IPS-18c (cell line): ENCODE results near the gene CDH4.

Experiments used
- H3K4me3 ChIP-seq: 2 replicates; pipeline ENCODE4 v1.7.0; 2013; ENCODE audit warnings: low read depth, mild to moderate bottlenecking, low read length, moderate library complexity; ENCODE audit not compliant: insufficient read depth
- H3K9me3 ChIP-seq: one replicate; pipeline ENCODE4 v1.6.1; 2013; ENCODE audit warnings: mild to moderate bottlenecking, low read length, moderate library complexity; ENCODE audit not compliant: control insufficient read depth, insufficient read depth

CDH4 gene

DNA sequence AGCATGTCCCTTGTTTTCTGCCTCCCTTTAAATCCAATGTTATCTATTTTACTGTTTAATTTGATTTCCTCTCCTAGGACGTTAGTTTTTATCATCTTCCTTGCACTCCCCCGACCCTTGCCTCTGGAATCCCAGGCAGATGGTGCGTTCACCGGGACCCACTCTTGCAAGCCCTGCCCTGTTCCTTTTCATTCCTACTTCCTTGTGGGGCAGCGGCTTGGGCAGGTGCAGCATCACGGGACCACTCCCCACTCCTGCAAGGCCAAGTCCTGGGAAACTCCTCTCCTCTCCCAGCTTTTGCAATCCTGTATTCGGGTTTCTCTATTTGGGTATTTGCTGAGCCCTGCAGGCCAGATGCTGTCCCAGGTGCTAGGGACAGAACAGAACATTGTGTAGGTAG lies 5.8 kb upstream of the CDH4 start:
- H3K4me3 ChIP-seq: no peak overlapping the region
- H3K9me3 ChIP-seq: peaks cover 3% of the 10 kb centered on the region

DNA sequence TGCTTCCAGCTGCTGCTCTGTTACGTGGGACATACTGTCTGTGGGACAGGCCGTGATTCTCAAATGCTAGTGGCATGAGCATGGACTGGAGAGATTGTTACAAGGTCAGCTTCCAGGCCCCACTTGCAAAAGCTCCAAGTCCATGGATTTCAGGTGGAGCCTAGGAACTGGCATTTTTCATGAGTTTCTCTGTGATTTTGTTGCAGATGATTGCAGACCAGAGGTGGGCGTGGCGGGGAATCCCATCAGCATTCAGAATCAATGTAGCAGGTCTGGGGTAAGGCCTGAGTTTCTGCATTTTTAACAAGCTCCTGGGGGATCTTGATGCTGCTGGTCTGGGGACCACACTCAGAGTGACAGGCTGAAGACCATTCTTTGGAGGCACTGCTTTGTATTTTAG lies 2.4 kb upstream of the CDH4 start:
- Histone ChIP-seq H3K4me3 (no peak overlapping the region), H3K9me3 (peaks cover 3% of the 10 kb centered on the region)

DNA sequence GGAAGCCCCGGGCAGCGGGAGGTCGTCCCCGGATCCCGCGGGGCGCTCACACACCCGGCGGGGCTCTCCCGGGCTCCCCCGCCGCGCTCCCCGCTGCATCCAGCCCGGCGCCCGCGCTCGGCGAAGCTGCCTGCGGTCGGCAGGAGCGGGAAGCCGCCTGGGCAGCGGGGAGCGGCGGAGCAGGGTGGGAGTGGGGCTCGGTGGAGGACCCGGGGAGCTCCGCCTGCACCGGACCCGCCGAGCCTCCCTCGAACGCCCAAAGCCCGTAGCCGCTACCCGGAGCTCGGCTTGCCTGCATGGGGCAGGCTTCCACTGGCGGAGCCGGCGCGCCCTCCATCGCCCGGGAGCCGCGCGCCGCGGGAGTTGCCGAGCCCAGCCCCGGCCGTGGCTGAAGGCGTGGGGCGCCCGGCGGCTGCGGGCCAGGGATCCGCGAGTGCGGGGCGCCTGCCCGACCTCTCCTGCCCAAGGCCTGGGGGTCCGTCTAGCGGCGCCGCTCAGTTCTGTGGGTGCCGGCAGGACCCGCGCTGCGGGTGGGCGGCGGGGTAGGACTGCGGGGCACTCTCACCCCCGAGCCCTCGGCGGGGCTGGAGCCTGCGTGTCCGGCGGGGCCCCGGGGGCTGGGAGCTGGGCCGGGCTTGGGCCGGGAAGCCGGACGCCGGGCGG lies 671 bp downstream of the CDH4 start:
- Histone ChIP-seq H3K4me3 (peak overlapping the region; percentile 65), H3K9me3 (no peaks in the 10 kb centered on the region)

DNA sequence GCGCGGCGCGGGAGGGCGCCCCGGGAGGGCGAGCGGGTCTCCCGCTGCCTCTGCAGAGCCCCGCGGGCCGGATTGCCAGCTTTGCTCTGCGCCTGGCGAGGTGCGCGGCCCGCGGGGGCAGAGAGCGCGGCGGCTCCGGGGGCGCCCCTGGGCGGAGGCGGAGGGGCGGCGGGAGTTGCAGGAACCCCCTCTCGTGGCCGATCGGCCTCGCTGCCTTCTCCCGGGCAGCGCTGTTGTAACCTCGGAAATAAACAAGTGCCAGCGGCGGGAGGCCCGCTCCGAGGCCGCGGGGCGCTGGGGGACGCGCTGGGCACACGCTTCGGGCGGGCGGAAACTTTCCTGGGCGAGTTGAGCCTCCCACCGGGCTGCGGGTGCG lies 1.2 kb downstream of the CDH4 start:
- Histone ChIP-seq H3K9me3 (no peaks in the 10 kb centered on the region), H3K4me3 (peak overlapping the region; percentile 65)

DNA sequence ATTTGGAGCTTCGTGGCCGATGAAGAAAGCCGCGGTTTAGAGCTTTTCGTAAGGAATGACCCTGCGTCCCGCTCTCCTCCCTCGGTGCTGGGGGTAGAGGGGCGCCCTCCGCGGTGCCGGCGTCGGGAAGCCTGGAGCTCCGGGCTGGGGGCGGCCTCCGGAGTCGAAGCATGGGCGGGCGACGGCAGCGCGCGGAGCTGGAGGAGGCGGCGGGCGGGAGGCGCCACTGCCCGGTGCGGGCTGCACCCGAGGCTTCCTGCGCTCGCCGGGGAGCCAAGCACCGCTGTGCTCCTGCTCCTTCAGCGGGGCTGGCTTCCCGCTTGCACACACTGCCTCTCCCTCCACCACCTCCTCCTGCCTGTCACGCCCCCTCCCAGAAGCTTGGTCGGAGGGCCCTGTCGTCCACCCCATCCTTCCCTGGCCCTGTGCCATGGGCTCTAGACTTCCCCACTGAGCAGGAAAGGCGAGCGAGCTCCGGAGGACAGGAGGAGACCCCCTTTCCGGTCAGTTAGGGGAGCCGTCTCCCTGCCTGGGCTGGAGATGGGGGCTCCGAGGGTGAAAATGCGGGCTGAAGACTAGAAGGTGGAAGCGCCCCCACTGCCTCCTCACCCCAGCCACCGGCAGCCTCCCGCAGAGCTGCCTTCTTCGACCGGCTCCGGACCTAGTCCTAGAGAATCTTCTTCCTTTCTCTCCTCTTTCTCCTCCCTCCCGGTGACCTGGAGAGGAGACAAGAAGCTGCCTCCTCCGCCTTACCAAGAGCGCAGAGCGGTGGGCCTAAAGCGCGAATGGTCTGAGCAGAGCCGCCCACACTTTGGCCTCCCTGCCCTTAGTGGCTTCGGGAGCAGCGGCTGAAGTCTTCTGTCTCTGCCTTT lies 1.8 kb downstream of the CDH4 start:
- H3K4me3 ChIP-seq: peak overlapping the region; percentile 65
- no peaks in the 10 kb centered on the region for H3K9me3 ChIP-seq

DNA sequence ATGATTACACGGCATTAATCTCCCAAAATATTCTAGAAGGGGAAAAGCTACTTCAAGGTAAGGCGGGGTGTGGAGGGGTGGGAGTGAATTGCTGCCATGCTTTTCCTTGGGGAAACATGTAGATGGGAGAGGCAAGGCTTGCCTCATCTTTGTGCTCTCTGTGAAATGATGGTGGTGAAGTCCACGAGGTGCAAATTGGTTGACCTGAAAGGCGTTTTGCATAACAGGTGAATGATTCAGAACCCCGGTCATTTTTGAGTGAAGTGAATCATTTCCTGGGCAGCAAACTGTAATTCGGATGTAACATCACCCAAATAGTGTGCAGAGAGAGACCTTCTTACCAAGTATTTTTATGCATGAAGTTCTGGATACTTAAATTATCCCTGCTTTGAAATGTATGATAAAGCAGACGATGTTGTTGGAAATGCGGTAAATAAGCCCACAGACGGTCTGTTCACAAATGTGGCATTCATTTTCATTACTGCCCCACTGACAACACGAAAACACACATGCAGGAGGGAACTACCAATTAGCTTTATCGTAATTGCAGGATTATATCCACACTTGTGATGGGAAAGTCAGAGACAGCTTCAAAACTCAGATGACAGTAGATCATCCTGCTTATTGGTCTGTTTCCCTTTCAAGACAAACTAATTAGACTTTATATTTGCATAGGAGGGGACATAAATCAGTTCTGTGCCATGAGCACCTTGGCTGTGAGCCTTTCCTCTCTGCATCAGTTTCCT lies 3.0 kb downstream of the CDH4 start:
- H3K9me3 ChIP-seq: no peaks in the 10 kb centered on the region
- H3K4me3 ChIP-seq: no peak overlapping the region

DNA sequence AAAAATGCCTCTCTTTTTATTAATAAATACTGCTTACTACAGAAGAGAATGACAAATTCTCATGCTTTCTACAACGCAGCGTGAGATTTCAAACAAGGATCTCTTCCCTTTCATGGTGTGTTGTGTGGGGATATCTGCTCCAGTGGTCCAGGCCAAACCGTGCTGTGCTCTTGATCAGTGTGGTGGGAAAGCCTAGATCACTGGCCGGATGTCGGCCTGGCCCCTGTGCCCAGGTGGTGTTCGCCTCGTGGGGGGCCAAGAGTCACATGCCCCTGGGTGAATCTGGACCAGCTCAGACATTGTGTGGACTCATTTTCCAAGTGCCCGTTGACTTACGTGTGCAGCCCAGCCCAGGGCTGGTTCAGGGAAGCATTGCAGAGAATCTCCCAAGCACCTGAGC lies 4.3 kb downstream of the CDH4 start:
- no peaks in the 10 kb centered on the region for H3K9me3 ChIP-seq
- no peak overlapping the region for H3K4me3 ChIP-seq

DNA sequence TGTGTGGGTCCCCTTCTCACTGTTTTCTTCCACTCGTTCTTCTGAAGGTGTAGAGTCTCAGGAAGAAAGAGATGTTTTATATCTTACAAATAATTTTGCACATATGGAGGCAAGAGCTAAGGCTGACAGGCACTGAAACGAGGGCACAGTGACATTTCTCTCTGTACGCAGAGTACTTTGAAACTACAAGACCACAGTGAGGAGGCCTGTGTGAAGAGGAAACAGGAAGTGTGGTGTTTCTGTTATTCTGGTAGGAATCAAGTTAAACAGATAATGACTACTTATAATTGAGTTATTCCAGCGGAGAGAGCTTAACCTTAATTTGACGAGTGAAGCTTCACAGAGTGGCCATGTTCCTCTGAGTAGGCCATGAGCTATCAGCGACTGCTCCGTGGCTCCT lies 4.8 kb downstream of the CDH4 start:
- H3K9me3 ChIP-seq: no peaks in the 10 kb centered on the region
- no peak overlapping the region for H3K4me3 ChIP-seq

DNA sequence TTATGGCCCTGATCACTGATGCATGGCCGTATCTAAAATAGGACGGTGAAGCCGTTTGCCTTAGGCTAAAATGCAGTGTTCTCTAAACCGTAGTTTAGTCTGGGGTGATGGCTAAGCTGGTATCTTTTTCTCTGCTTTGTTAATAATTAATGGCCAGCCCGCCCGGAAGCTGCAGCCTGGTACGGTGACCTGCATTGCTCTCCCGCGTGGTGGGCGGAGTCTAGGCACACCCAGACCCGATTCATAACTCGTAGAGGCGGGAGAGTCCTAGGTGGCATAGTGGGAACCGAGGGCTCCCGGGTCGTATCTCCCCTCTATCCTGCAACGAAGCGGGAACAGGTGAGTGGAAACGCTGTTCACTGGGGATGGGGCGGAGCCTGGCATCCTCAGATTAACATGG lies 5.5 kb downstream of the CDH4 start:
- Histone ChIP-seq H3K4me3 (no peak overlapping the region), H3K9me3 (peaks cover 2% of the 10 kb centered on the region)

DNA sequence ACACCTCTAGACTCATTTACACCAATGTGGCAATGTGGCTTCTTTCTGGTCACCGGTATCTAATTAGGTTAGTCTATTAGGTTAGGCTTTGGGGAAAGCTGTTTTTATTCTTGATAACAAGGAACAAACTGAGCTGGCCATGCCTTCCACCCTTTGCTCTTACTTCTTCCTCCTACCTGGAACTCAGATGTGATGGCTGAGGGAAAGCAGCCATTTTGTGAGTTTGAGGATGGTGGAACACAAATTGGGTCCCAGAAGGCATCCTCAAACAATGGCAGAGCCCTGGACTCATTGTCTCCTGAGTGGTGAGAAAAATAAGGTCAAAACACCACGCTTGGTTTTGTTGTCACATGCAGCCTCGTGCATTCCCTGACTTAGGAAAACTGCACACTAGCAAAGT lies 7.7 kb downstream of the CDH4 start:
- Histone ChIP-seq H3K9me3 (peaks cover 2% of the 10 kb centered on the region), H3K4me3 (no peak overlapping the region)

DNA sequence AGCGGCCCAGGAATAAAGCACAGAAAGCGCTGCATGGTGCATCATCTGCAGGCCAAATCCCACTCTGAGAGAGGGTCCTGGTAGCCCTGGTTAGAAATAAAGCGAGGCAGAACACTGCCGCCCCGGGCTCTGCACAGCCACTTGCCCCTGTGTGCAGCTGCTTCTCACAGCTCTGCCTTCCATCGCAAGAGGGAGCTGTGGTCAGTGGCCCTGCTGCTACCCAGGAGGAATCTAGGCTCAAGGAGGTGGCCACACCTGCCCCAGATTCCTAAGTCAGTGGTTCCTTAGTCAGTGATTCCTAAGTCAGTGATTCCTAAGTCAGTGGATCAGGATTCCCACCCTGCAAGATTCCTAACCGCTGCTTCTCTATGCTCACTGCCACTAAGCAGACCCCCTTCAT lies 8.8 kb downstream of the CDH4 start:
- Histone ChIP-seq H3K9me3 (peaks cover 2% of the 10 kb centered on the region), H3K4me3 (no peak overlapping the region)

DNA sequence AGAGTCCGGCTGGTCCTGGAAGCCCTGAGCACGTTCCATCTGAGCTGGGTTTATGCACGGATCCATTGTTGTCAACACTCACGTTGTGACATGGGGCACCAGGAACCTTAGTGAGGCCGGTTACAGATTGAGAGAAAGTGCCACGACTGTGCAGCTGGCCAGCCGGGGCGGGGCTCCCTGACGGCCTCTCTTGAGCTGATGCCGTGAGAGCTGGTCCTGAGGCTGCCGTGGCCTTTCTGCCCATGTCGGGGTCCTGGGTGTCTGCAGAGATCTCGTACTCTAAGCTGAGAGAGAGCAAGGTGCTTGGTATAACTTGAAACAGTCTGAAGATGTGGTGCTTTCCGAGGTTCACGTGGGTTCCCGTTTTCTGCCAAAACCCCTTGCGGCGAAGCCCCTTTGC lies 10.0 kb downstream of the CDH4 start:
- Histone ChIP-seq H3K9me3 (peaks cover 2% of the 10 kb centered on the region), H3K4me3 (no peak overlapping the region)

DNA sequence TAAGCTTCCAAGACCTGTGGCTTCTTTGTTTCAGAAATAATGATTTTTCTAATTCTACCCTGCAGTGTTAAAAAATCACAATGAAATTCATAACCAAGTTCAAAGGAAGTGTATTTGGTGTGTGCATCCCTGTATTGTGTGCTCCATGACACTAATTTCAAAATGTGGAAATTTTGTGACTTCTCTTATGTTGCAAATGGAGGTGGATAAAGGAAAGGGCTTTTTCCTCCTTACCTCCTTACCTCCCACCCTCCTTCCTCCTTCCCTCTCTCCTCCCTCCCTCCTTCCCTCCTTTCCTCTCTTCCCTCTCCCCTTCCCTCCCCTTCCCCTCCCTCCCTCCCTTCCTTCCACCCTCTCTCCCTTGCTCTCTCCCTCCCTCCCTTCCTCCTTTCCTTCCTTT lies 10.5 kb downstream of the CDH4 start:
- no peak overlapping the region for H3K4me3 ChIP-seq
- H3K9me3 ChIP-seq: peaks cover 2% of the 10 kb centered on the region

DNA sequence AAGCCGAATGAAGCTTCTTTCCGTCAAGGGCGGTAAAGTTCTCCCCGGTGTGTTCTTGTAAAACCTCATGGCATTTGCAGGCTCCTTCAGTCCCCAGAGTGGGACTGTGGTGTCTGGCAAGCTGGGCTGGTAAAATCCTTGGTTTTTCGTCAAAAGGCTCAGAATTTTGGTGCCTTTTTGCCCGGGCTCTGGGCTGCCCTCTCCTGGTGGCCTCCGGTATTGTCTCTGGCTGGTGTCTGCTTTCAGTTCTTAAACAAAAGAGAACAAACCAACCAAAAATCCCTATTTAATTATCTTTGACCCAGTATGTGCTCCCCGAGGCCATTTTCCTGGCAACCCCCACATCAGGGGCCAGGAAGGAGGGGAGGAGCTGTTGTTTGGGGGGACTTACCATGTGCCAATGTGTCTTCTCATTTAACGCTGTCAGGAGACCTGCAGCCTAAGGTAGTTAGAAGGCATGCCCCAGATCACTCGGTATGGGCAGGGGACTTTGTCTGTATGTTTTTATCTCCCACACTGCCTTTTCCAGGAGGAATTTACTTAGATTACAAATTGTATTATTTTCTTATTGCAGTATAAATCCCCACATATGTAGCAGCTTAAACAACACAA lies 11.1 kb downstream of the CDH4 start:
- H3K9me3 ChIP-seq: peaks cover 2% of the 10 kb centered on the region
- no peak overlapping the region for H3K4me3 ChIP-seq

DNA sequence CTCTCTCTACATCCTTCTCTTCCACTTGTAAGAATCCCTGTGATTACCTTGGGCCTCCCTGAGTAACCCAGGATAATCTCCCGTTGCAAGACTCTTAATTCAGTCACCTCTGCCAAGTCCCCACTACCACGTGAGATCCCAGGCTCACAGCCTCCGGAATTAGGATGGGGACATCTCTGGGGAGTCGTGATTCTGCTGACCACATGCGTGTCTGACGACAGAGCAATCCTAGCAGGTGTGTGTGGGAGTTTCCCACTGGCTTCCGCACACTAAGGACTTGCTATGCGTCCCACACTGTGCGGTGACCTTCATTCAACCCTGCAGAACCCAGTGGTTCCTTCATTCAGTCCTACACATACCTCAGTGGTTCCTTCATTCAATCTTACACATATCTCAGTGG lies 11.9 kb downstream of the CDH4 start:
- Histone ChIP-seq H3K9me3 (peaks cover 2% of the 10 kb centered on the region), H3K4me3 (no peak overlapping the region)

DNA sequence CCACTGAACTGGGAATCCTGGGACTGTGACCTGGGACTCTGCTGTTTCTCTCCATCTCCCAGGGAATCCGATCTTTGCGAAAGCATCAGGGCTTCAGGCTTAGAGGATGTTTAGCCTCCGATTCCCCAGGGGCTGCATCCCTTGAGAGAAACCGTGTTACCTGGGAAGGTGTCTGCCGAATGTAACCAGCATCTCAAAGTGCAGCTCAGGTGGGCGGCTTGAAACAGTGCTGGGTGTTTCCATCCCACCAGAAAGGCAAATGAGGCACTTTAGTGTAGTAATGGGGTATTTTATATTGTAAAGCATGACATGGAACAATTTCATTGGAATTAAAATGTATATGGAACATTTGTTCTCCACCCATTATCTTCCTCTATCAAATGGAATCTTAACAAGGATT lies 15.2 kb downstream of the CDH4 start:
- no peak overlapping the region for H3K4me3 ChIP-seq

DNA sequence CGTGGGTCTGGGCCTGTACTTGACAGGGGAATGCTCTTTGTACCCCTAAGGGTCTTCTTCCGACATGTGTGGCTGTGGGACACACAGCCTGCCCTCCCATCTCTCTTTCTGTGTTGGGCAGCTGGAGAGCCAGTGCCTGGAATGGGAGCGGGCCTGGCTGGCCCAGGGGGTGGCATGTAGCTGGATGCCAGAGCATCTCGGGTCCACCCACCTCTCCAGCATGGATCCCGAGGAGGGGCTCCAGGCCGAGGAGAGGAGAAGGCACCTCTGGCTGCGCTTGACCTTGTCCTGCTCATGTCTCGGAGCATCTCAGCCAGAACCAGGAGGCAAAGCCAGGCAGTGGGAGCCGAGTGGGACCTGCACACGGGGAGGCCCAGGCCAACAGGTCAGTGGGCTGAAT lies 16.0 kb downstream of the CDH4 start:
- no peak overlapping the region for H3K4me3 ChIP-seq
- H3K9me3 ChIP-seq: no peaks in the 10 kb centered on the region

More for the DNA sequence above, 15.2 kb downstream of the CDH4 start:
- no peaks in the 10 kb centered on the region for H3K9me3 ChIP-seq
